ENCODE results near the gene OR2T1. TPM values are rescaled to one million over a fixed set of nuclear protein-coding genes. Genes with fewer than 3 reads are reported as not detected.

OR2T1 gene
- total RNA-seq, 2 experiments from 2014 or later, result not detected

Other genes starting within 250 kb of the OR2T1 start
- gene OR2M2, start 228.2 kb upstream of the OR2T1 start, total RNA-seq, result not detected
- gene OR2M3, start 205.8 kb upstream of the OR2T1 start, total RNA-seq, result not detected
- not detected for gene OR2M4, start 171.6 kb upstream of the OR2T1 start, total RNA-seq
- gene OR2T33, start 125.1 kb upstream of the OR2T1 start, total RNA-seq, result under 1 TPM in 1 of 2 experiments, not detected in 1; 0.25 TPM
- not detected for gene OR2T12, start 99.6 kb upstream of the OR2T1 start, total RNA-seq
- gene OR2M7, start 78.5 kb upstream of the OR2T1 start, total RNA-seq, result not detected
- gene OR14C36, start 54.3 kb upstream of the OR2T1 start, total RNA-seq, result not detected
- gene OR2T4, start 41.4 kb upstream of the OR2T1 start, total RNA-seq, result not detected
- gene OR2T6, start 27.3 kb upstream of the OR2T1 start, total RNA-seq, result not detected
- gene OR2T2, start 42.6 kb downstream of the OR2T1 start, total RNA-seq, result not detected
- gene OR2T3, start 70.3 kb downstream of the OR2T1 start, total RNA-seq, result not detected
- gene OR2T5, start 85.5 kb downstream of the OR2T1 start, total RNA-seq, result not detected
- gene OR2G6, start 105.0 kb downstream of the OR2T1 start, total RNA-seq, result not detected
- not detected for gene OR2T29, start 159.7 kb downstream of the OR2T1 start, total RNA-seq
- gene OR2T34, start 171.7 kb downstream of the OR2T1 start, total RNA-seq, result not detected
- gene OR2T10, start 194.7 kb downstream of the OR2T1 start, total RNA-seq, result not detected
- not detected for gene OR2T11, start 232.0 kb downstream of the OR2T1 start, total RNA-seq
- not detected for gene OR2T35, start 242.2 kb downstream of the OR2T1 start, total RNA-seq

Measured in CD4-positive, alpha-beta T cell (primary cell).